HEK293 (cell line): ENCODE results near the gene PCDH9.

Experiments
- FEZF1 ChIP-seq: fragments of 450-650 bp; formaldehyde crosslinking; IDR thresholded peaks from 2 replicates; pipeline ENCODE4 v1.5.1; 2016; ENCODE audit warnings: missing biosample characterization, missing genetic modification characterization
- GLIS1 ChIP-seq: fragments of 450-650 bp; formaldehyde crosslinking; IDR thresholded peaks from 2 replicates; pipeline ENCODE4 v1.5.1; 2016; ENCODE audit warnings: missing biosample characterization, missing genetic modification characterization
- OSR2 ChIP-seq: fragments of 450-650 bp; formaldehyde crosslinking; IDR thresholded peaks from 2 replicates; pipeline ENCODE4 v1.5.1; 2016; ENCODE audit warnings: missing biosample characterization, missing genetic modification characterization
- PRDM2 ChIP-seq: fragments of 450-650 bp; formaldehyde crosslinking; IDR thresholded peaks from 2 replicates; pipeline ENCODE4 v1.5.1; 2016; ENCODE audit warnings: missing biosample characterization, missing genetic modification characterization, borderline replicate concordance
- PRDM4 ChIP-seq: fragments of 450-650 bp; formaldehyde crosslinking; IDR thresholded peaks from 2 replicates; pipeline ENCODE4 v1.5.1; 2017; ENCODE audit warnings: missing biosample characterization, missing genetic modification characterization
- REPIN1 ChIP-seq: fragments of 450-650 bp; formaldehyde crosslinking; IDR thresholded peaks from 2 replicates; pipeline ENCODE4 v1.5.1; 2017; ENCODE audit warnings: missing biosample characterization, missing genetic modification characterization, low read depth
- TRIM28 ChIP-seq: IDR thresholded peaks from 2 replicates; pipeline ENCODE4 v1.6.1; 2011; ENCODE audit warnings: low read length, control low read depth, borderline replicate concordance
- YY1 ChIP-seq: fragments of 450-650 bp; formaldehyde crosslinking; IDR thresholded peaks from 2 replicates; pipeline ENCODE4 v1.5.1; 2018; ENCODE audit warnings: missing biosample characterization, missing genetic modification characterization
- ZBTB20 ChIP-seq: fragments of 450-650 bp; formaldehyde crosslinking; IDR thresholded peaks from 2 replicates; pipeline ENCODE4 v1.5.1; 2016; ENCODE audit warnings: missing biosample characterization, missing genetic modification characterization
- ZBTB21 ChIP-seq: fragments of 450-650 bp; formaldehyde crosslinking; IDR thresholded peaks from 2 replicates; pipeline ENCODE4 v1.5.1; 2017; ENCODE audit warnings: missing biosample characterization, missing genetic modification characterization
- ZBTB48 ChIP-seq: fragments of 450-650 bp; formaldehyde crosslinking; IDR thresholded peaks from 2 replicates; pipeline ENCODE4 v1.5.1; 2016; ENCODE audit warnings: missing biosample characterization, missing genetic modification characterization
- ZFP37 ChIP-seq: fragments of 450-650 bp; formaldehyde crosslinking; IDR thresholded peaks from 2 replicates; pipeline ENCODE4 v1.5.1; 2016; ENCODE audit warnings: missing biosample characterization, missing genetic modification characterization
- ZNF10 ChIP-seq: fragments of 450-650 bp; formaldehyde crosslinking; IDR thresholded peaks from 2 replicates; pipeline ENCODE4 v1.5.1; 2017; ENCODE audit warnings: missing biosample characterization, missing genetic modification characterization
- ZNF146 ChIP-seq: fragments of 450-650 bp; formaldehyde crosslinking; IDR thresholded peaks from 2 replicates; pipeline ENCODE4 v1.5.1; 2016; ENCODE audit warnings: missing biosample characterization, missing genetic modification characterization
- ZNF155 ChIP-seq: fragments of 450-650 bp; formaldehyde crosslinking; IDR thresholded peaks from 2 replicates; pipeline ENCODE4 v1.5.1; 2016; ENCODE audit warnings: missing biosample characterization, missing genetic modification characterization
- ZNF37A ChIP-seq: fragments of 450-650 bp; IDR thresholded peaks from 2 replicates; pipeline ENCODE4 v1.5.1; 2018; ENCODE audit warnings: missing biosample characterization, missing genetic modification characterization
- ZNF404 ChIP-seq: fragments of 450-650 bp; formaldehyde crosslinking; IDR thresholded peaks from 2 replicates; pipeline ENCODE4 v1.5.1; 2017; ENCODE audit warnings: missing biosample characterization, missing genetic modification characterization
- ZNF449 ChIP-seq: fragments of 450-650 bp; formaldehyde crosslinking; IDR thresholded peaks from 2 replicates; pipeline ENCODE4 v1.5.1; 2017; ENCODE audit warnings: missing biosample characterization, mild to moderate bottlenecking, missing genetic modification characterization, moderate library complexity
- ZNF518A ChIP-seq: fragments of 450-650 bp; formaldehyde crosslinking; conservative IDR thresholded peaks from 2 replicates; pipeline ENCODE4 v1.5.1; 2016; ENCODE audit warnings: low read depth, missing biosample characterization, missing genetic modification characterization
- ZNF560 ChIP-seq: fragments of 450-650 bp; formaldehyde crosslinking; IDR thresholded peaks from 2 replicates; pipeline ENCODE4 v1.5.1; 2017; ENCODE audit warnings: missing biosample characterization, missing genetic modification characterization, borderline replicate concordance
- ZNF561 ChIP-seq: fragments of 450-650 bp; IDR thresholded peaks from 2 replicates; pipeline ENCODE4 v1.5.1; 2018; ENCODE audit warnings: missing biosample characterization, missing genetic modification characterization, borderline replicate concordance
- ZNF600 ChIP-seq: fragments of 450-650 bp; formaldehyde crosslinking; IDR thresholded peaks from 2 replicates; pipeline ENCODE4 v1.5.1; 2016; ENCODE audit warnings: missing biosample characterization, missing genetic modification characterization
- ZNF621 ChIP-seq: fragments of 450-650 bp; formaldehyde crosslinking; IDR thresholded peaks from 2 replicates; pipeline ENCODE4 v1.5.1; 2017; ENCODE audit warnings: missing biosample characterization, missing genetic modification characterization
- ZNF654 ChIP-seq: fragments of 450-650 bp; formaldehyde crosslinking; IDR thresholded peaks from 2 replicates; pipeline ENCODE4 v1.5.1; 2016; ENCODE audit warnings: low read depth, missing biosample characterization, missing genetic modification characterization
- ZNF660 ChIP-seq: fragments of 450-650 bp; IDR thresholded peaks from 2 replicates; pipeline ENCODE4 v1.5.1; 2018; ENCODE audit warnings: missing biosample characterization, mild to moderate bottlenecking, missing genetic modification characterization
- ZNF707 ChIP-seq: fragments of 450-650 bp; formaldehyde crosslinking; IDR thresholded peaks from 2 replicates; pipeline ENCODE4 v1.5.1; 2016; ENCODE audit warnings: missing biosample characterization, missing genetic modification characterization
- ZSCAN23 ChIP-seq: fragments of 450-650 bp; formaldehyde crosslinking; IDR thresholded peaks from 2 replicates; pipeline ENCODE4 v1.5.1; 2016; ENCODE audit warnings: missing biosample characterization, missing genetic modification characterization

The PCDH9 gene

GRCh38 chr13:67231289-67232000 lies 1.3 kb upstream of the PCDH9 start (continued):
- TF ChIP-seq ZNF10 (tag by site-specific recombination) (no peak), TRIM28 (no peak), ZNF146 (tag by site-specific recombination) (no peak), OSR2 (tag by site-specific recombination) (no peak), ZNF600 (no peak; the same call in 1 of the 2 replicates), ZNF561 (no peak), ZNF560 (tag by site-specific recombination) (no peak), ZNF518A (tag by site-specific recombination) (no peak), ZNF707 (tag by site-specific recombination) (no peak), REPIN1 (no peak), ZNF660 (tag by site-specific recombination) (no peak), ZNF37A (no peak), ZNF404 (tag by site-specific recombination) (no peak), ZNF621 (no peak), ZBTB20 (tag by site-specific recombination) (peak; percentile 68; the same call in 1 of the 2 replicates), GLIS1 (tag by site-specific recombination) (no peak), YY1 (tag by site-specific recombination) (no peak), ZNF654 (tag by site-specific recombination) (no peak), PRDM4 (tag by site-specific recombination) (no peak), ZSCAN23 (tag by site-specific recombination) (no peak), ZNF449 (tag by site-specific recombination) (no peak), PRDM2 (tag by site-specific recombination) (no peak), ZBTB21 (no peak), ZBTB48 (tag by site-specific recombination) (no peak), ZFP37 (tag by site-specific recombination) (no peak), ZNF155 (tag by site-specific recombination) (no peak), FEZF1 (no peak)
